H9 (cell line): ENCODE results near the gene MAT2A. TPM values are rescaled to one million over a fixed set of nuclear protein-coding genes. Genes with fewer than 3 reads are reported as not detected.

ENCODE experiments used
- DNase-seq: peaks from one replicate; pipeline ENCODE4 v3.0.0-alpha.2; 2017
- H2AFZ ChIP-seq: one replicate; pipeline ENCODE4 v1.6.1; 2013; ENCODE audit warnings: mild to moderate bottlenecking, low read length, control low read depth, moderate library complexity
- H2AK5ac ChIP-seq: 2 replicates; pipeline ENCODE4 v1.6.1; 2013; ENCODE audit warnings: low read length, control low read depth, mixed read lengths; ENCODE audit not compliant: insufficient read length
- H2BK120ac ChIP-seq: one replicate; pipeline ENCODE4 v1.6.1; 2013; ENCODE audit warnings: low read depth, mild to moderate bottlenecking, low read length, control low read depth, inconsistent platforms; ENCODE audit not compliant: poor library complexity, severe bottlenecking
- H2BK12ac ChIP-seq: 2 replicates; pipeline ENCODE4 v1.6.1; 2013; ENCODE audit warnings: low read length, control low read depth, mixed read lengths, low read depth; ENCODE audit not compliant: insufficient read length
- H2BK15ac ChIP-seq: 2 replicates; pipeline ENCODE4 v1.6.1; 2013; ENCODE audit warnings: low read depth, low read length, control low read depth
- H2BK20ac ChIP-seq: one replicate; pipeline ENCODE4 v1.6.1; 2013; ENCODE audit warnings: low read depth, mild to moderate bottlenecking, low read length, control low read depth, inconsistent platforms; ENCODE audit not compliant: poor library complexity, severe bottlenecking
- H2BK5ac ChIP-seq: 2 replicates; pipeline ENCODE4 v1.6.1; 2013; ENCODE audit warnings: low read length, control low read depth, mixed read lengths; ENCODE audit not compliant: insufficient read length
- H3K14ac ChIP-seq: 2 replicates; pipeline ENCODE4 v1.6.1; 2013; ENCODE audit warnings: low read length, control low read depth; ENCODE audit not compliant: insufficient read depth
- H3K18ac ChIP-seq: 2 replicates; pipeline ENCODE4 v1.6.1; 2013; ENCODE audit warnings: low read depth, mild to moderate bottlenecking, mixed read lengths, low read length, control low read depth; ENCODE audit not compliant: insufficient read length
- H3K23ac ChIP-seq: 2 replicates; pipeline ENCODE4 v1.6.1; 2013; ENCODE audit warnings: low read length, control low read depth, mixed read lengths, low read depth; ENCODE audit not compliant: insufficient read length
- H3K23me2 ChIP-seq: 2 replicates; pipeline ENCODE4 v1.6.1; 2013; ENCODE audit warnings: low read depth, mild to moderate bottlenecking, mixed read lengths, low read length, control low read depth; ENCODE audit not compliant: insufficient read length, poor library complexity, severe bottlenecking
- H3K27ac ChIP-seq: 2 replicates; pipeline ENCODE4 v1.5.1; 2013; ENCODE audit warnings: low read length, control low read depth, mixed read lengths, low read depth; ENCODE audit not compliant: insufficient read length
- H3K27me3 ChIP-seq: 2 replicates; pipeline ENCODE4 v1.6.1; 2013; ENCODE audit warnings: low read length, control low read depth, inconsistent platforms; ENCODE audit not compliant: insufficient read depth
- H3K4ac ChIP-seq: 2 replicates; pipeline ENCODE4 v1.6.1; 2013; ENCODE audit warnings: low read depth, mild to moderate bottlenecking, control low read depth, inconsistent platforms, low read length, moderate library complexity
- H3K4me1 ChIP-seq: 2 replicates; pipeline ENCODE4 v1.6.1; 2013; ENCODE audit warnings: low read length, control low read depth, inconsistent platforms; ENCODE audit not compliant: insufficient read depth
- H3K4me2 ChIP-seq: 2 replicates; pipeline ENCODE4 v1.6.1; 2013; ENCODE audit warnings: low read length, control low read depth, mixed read lengths; ENCODE audit not compliant: insufficient read length, insufficient read depth
- H3K56ac ChIP-seq: 2 replicates; pipeline ENCODE4 v1.6.1; 2013; ENCODE audit warnings: low read depth, mild to moderate bottlenecking, mixed read lengths, low read length, control low read depth; ENCODE audit not compliant: insufficient read length
- H3K79me1 ChIP-seq: 2 replicates; pipeline ENCODE4 v1.6.1; 2013; ENCODE audit warnings: low read depth, mild to moderate bottlenecking, moderate library complexity, low read length, control low read depth, inconsistent platforms; ENCODE audit not compliant: insufficient read depth, poor library complexity, severe bottlenecking
- H3K79me2 ChIP-seq: 2 replicates; pipeline ENCODE4 v1.6.1; 2013; ENCODE audit warnings: low read length, control low read depth, inconsistent platforms; ENCODE audit not compliant: insufficient read depth
- H3K9ac ChIP-seq: 2 replicates; pipeline ENCODE4 v1.6.1; 2013; ENCODE audit warnings: low read length, control low read depth, mixed read lengths; ENCODE audit not compliant: insufficient read length; ENCODE audit errors: extremely low read depth
- H3K9me3 ChIP-seq: one replicate; pipeline ENCODE4 v1.6.1; 2013; ENCODE audit warnings: low read depth, low read length, inconsistent platforms; ENCODE audit not compliant: control insufficient read depth
- H3T11ph ChIP-seq: one replicate; pipeline ENCODE4 v1.6.1; 2013; ENCODE audit warnings: mild to moderate bottlenecking, low read length, control low read depth, inconsistent platforms
- H4K20me1 ChIP-seq: one replicate; pipeline ENCODE4 v1.6.1; 2013; ENCODE audit not compliant: control insufficient read depth, insufficient read length, insufficient read depth
- H4K5ac ChIP-seq: 2 replicates; pipeline ENCODE4 v1.6.1; 2013; ENCODE audit warnings: low read depth, mild to moderate bottlenecking, mixed read lengths, low read length, control low read depth; ENCODE audit not compliant: insufficient read length
- H4K8ac ChIP-seq: replicated peaks from 2 replicates; pipeline ENCODE4 v1.6.1; 2013; ENCODE audit warnings: low read length, control low read depth, mixed read lengths, low read depth; ENCODE audit not compliant: insufficient read length
- H4K91ac ChIP-seq: 2 replicates; pipeline ENCODE4 v1.6.1; 2013; ENCODE audit warnings: low read depth, mild to moderate bottlenecking, moderate library complexity, mixed read lengths, low read length, control low read depth; ENCODE audit not compliant: insufficient read length
- H3K27ac Mint-ChIP-seq, 3 experiments: 2 replicates in 2 of 3; 3 replicates in 1 of 3; pipeline ENCODE4 v1.8.0; 2020 to 2021; ENCODE audit warnings: mixed read lengths in 3 of 3, mild to moderate bottlenecking in 1 of 3, moderate library complexity in 1 of 3
- H3K27me3 Mint-ChIP-seq: 2 replicates; pipeline ENCODE4 v1.8.0; 2021; ENCODE audit warnings: low read depth, mild to moderate bottlenecking, moderate library complexity, mixed read lengths
- H3K36me3 Mint-ChIP-seq, 3 experiments: 2 replicates in 2 of 3; 3 replicates in 1 of 3; pipeline ENCODE4 v1.8.0; 2020 to 2021; ENCODE audit warnings: low read depth in 3 of 3, mixed read lengths in 3 of 3; ENCODE audit not compliant: insufficient read depth in 1 of 3
- H3K4me1 Mint-ChIP-seq, 2 experiments: 2 replicates each; pipeline ENCODE4 v1.8.0; 2020; ENCODE audit warnings: mixed read lengths in 2 of 2
- H3K4me3 Mint-ChIP-seq, 2 experiments: 2 replicates in 1 of 2; 3 replicates in 1 of 2; pipeline ENCODE4 v1.8.0; 2020 to 2021; ENCODE audit warnings: mild to moderate bottlenecking in 2 of 2, mixed read lengths in 2 of 2, moderate library complexity in 1 of 2
- H3K9me3 Mint-ChIP-seq, 2 experiments: 2 replicates in 1 of 2; 3 replicates in 1 of 2; pipeline ENCODE4 v1.8.0; 2020; ENCODE audit warnings: mild to moderate bottlenecking in 2 of 2, mixed read lengths in 2 of 2, moderate library complexity in 1 of 2
- CTCF ChIP-seq: fragments of 200-600 bp; sonication (generic); conservative IDR thresholded peaks from 3 replicates; pipeline ENCODE4 v1.8.0; 2021; ENCODE audit warnings: antibody characterized with exemption, mild to moderate bottlenecking
- WGBS: extraction: QIAGEN DNeasy Blood & Tissue Kit; methylation state at CpG from one replicate; pipeline ENCODE4 v1.1.7; 2013; ENCODE audit warnings: missing lambda C conversion rate, low lambda C conversion rate, mixed read lengths; ENCODE audit not compliant: insufficient read length; ENCODE audit errors: extremely low coverage; 5-methylcytosine and 5-hydroxymethylcytosine counted together
- total RNA-seq: library from RNA; stranded (reverse); gene quantifications from 2 replicates; pipeline ENCODE4 v1.2.1, GENCODE V29; 2021

MAT2A gene
- total RNA-seq, 1 experiment from 2014 or later, result 459 TPM

- Histone ChIP-seq H3K79me1 (no peaks in the 10 kb centered on the region), H4K91ac (no peak overlapping the region), H3K9me3 (no peaks in the 10 kb centered on the region), H4K8ac (no peak overlapping the region), H3K23ac (no peak overlapping the region), H4K5ac (no peak overlapping the region), H3K9ac (no peak overlapping the region), H2BK120ac (no peak overlapping the region), H2AFZ (no peak overlapping the region), H3K27ac (no peak overlapping the region), H3K18ac (no peak overlapping the region), H3K79me2 (no peaks in the 10 kb centered on the region), H2BK20ac (no peak overlapping the region), H3K14ac (no peak overlapping the region), H3K4me2 (no peak overlapping the region), H2BK15ac (no peak overlapping the region), H3K56ac (no peak overlapping the region), H3K4ac (no peak overlapping the region), H3T11ph (no peak overlapping the region), H3K4me1 (no peaks in the 10 kb centered on the region; the same call in 1 of the 2 replicates), H2AK5ac (no peak overlapping the region), H4K20me1 (no peaks in the 10 kb centered on the region), H2BK5ac (no peak overlapping the region), H2BK12ac (no peak overlapping the region), H3K23me2 (peaks cover 7% of the 10 kb centered on the region), H3K27me3 (peaks cover 2% of the 10 kb centered on the region; the same call in 1 of the 2 replicates)
- Mint-ChIP-seq H3K4me3 (no peak overlapping the region), H3K9me3 (no peaks in the 10 kb centered on the region; a peak in 1 of 5 replicates), H3K27me3 (peaks cover 31% of the 10 kb centered on the region), H3K27ac (no peak overlapping the region), H3K36me3 (no peaks in the 10 kb centered on the region), H3K4me1 (peaks cover under 1 to 5% of the 10 kb centered on the region in 2 experiments; a peak in 3 of 4 replicates)
- WGBS, result no CpG with 5 or more reads among the region's 4 CpGs
- DNase-seq, result no peak
- TF ChIP-seq CTCF, result no peak
These were observed 50.2 kb downstream of the MAT2A start for GRCh38 chr2:85589181-85589580.
